LoVo (cell line): ENCODE results near the gene TM9SF1.

Experiments used
- DNase-seq: peaks from one replicate; pipeline ENCODE4 v3.0.0-alpha.2; 2016; ENCODE audit warnings: low spot score

Gene TM9SF1

GRCh38 chr14:24195186-24196070 lies at the start of gene TM9SF1:
TM9SF1 (minus strand) TSS chr14:24195441; CDS start chr14:24195019, 422 bp downstream.
- peak; percentile 79 for DNase-seq

GRCh38 chr14:24243336-24243836 lies 48.1 kb upstream of the TM9SF1 start:
- DNase-seq, result peak; percentile 30

GRCh38 chr14:24241829-24242443 lies 46.7 kb upstream of the TM9SF1 start:
- DNase-seq, result peak; percentile 95

GRCh38 chr14:24240110-24240918 lies 45.1 kb upstream of the TM9SF1 start:
- no peak for DNase-seq

- no peak for DNase-seq
These were observed 43.3 kb upstream of the TM9SF1 start for GRCh38 chr14:24238527-24239037.

GRCh38 chr14:24238123-24238522 lies 42.9 kb upstream of the TM9SF1 start:
- DNase-seq, result no peak

- no peak for DNase-seq
These were observed 42.3 kb upstream of the TM9SF1 start for GRCh38 chr14:24237463-24237955.

GRCh38 chr14:24236689-24237462 lies 41.6 kb upstream of the TM9SF1 start:
- DNase-seq, result no peak

- no peak for DNase-seq
These were observed 40.8 kb upstream of the TM9SF1 start for GRCh38 chr14:24235804-24236688.

- no peak for DNase-seq
These were observed 39.1 kb upstream of the TM9SF1 start for GRCh38 chr14:24234095-24235005.

GRCh38 chr14:24233538-24233866 lies 38.3 kb upstream of the TM9SF1 start:
- DNase-seq, result no peak

- DNase-seq, result no peak
These were observed 37.6 kb upstream of the TM9SF1 start, which contains the start of gene GMPR2 for GRCh38 chr14:24232645-24233537. GMPR2 (plus strand) TSS chr14:24232929; CDS start chr14:24233254, 325 bp downstream.

GRCh38 chr14:24232121-24232644 lies 36.9 kb upstream of the TM9SF1 start, which contains the start of gene NEDD8:
NEDD8 (minus strand) TSS chr14:24232367; CDS start chr14:24232267, 100 bp downstream.
- DNase-seq, result peak; percentile 83

- DNase-seq, result no peak
These were observed 36.3 kb upstream of the TM9SF1 start for GRCh38 chr14:24231263-24232120.

GRCh38 chr14:24228902-24229301 lies 33.7 kb upstream of the TM9SF1 start:
- DNase-seq, result no peak

GRCh38 chr14:24226473-24226872 lies 31.2 kb upstream of the TM9SF1 start:
- no peak for DNase-seq
